ENCODE measurements around the gene IRX3. TPM values are rescaled to one million over a fixed set of nuclear protein-coding genes. Genes with fewer than 3 reads are reported as not detected.
A peak's percentile ranks its signal among the peaks of the same experiment; 100 is the strongest.

Gene IRX3
- total RNA-seq, 1 donor, result 0.86 TPM

- peak; percentile 30 for DNase-seq (ENCODE audit: low read depth)
- no peak overlapping the region for H3K4me3 ChIP-seq (ENCODE audit: low read depth, low read length)
- no peak for TF ChIP-seq CTCF (IDR thresholded peaks at IDR 0.05; ENCODE audit: insufficient read depth, low read depth, low read length)
Observed at GRCh38 chr16:54236773-54237172, 49.8 kb downstream of the IRX3 start.

DNA sequence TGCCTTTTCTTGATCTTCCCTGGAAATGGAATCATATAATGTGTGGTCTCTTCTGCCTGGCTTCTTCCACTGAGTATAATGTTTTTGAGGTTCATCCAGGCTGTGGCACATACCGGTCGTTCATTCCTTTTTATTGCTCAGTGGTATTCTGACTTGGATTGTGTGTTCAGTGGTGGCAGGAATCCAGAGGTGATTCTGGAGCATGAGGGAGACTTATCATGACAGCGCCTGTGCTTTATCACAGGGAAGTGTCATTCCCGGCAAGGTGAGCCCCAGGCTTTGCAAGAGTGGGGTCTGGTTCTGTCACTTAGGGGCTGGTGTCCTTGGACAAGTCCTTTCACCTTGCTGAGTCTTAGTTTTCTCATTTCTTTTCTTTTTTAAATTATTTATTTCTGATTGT lies 53.0 kb downstream of the IRX3 start:
- TF ChIP-seq CTCF (IDR thresholded peaks at IDR 0.05; ENCODE audit: insufficient read depth, low read depth, low read length), result no peak
- DNase-seq (ENCODE audit: low read depth), result no peak
- no peak overlapping the region for H3K4me3 ChIP-seq (ENCODE audit: low read depth, low read length)

All from fibroblast of villous mesenchyme (primary cell).